Activated CD4-positive, alpha-beta T cell treated with anti-CD3 and anti-CD28 coated beads for 48 hours (primary cell): ENCODE data around the gene PDE1C.

Experiments
- DNase-seq: peaks from one replicate; pipeline ENCODE4 v3.0.0-alpha.2; 2020

The PDE1C gene

GRCh38 chr7:31935124-31936054 lies 134.8 kb downstream of the PDE1C start:
- DNase-seq, result no peak

GRCh38 chr7:31934551-31934950 lies 135.7 kb downstream of the PDE1C start:
- DNase-seq, result no peak

GRCh38 chr7:31933481-31933880 lies 136.7 kb downstream of the PDE1C start:
- DNase-seq, result no peak

GRCh38 chr7:31926991-31927584 lies 143.1 kb downstream of the PDE1C start:
- DNase-seq, result no peak

GRCh38 chr7:31925753-31926454 lies 144.3 kb downstream of the PDE1C start:
- DNase-seq, result no peak

GRCh38 chr7:31924251-31924650 lies 146.0 kb downstream of the PDE1C start:
- DNase-seq, result no peak

GRCh38 chr7:31922848-31923247 lies 147.4 kb downstream of the PDE1C start:
- no peak for DNase-seq

- no peak for DNase-seq
These were observed 149.2 kb downstream of the PDE1C start for GRCh38 chr7:31921047-31921446.

- no peak for DNase-seq
These were observed 150.4 kb downstream of the PDE1C start for GRCh38 chr7:31919678-31920369.

GRCh38 chr7:31918706-31919393 lies 151.4 kb downstream of the PDE1C start:
- DNase-seq, result no peak

- DNase-seq, result no peak
These were observed 153.0 kb downstream of the PDE1C start for GRCh38 chr7:31917256-31917655.

GRCh38 chr7:31910191-31910590 lies 160.0 kb downstream of the PDE1C start:
- DNase-seq, result no peak

GRCh38 chr7:31906479-31907171 lies 163.6 kb downstream of the PDE1C start:
- no peak for DNase-seq

GRCh38 chr7:31903962-31904361 lies 166.2 kb downstream of the PDE1C start:
- no peak for DNase-seq

GRCh38 chr7:31899356-31899927 lies 170.8 kb downstream of the PDE1C start:
- DNase-seq, result no peak

GRCh38 chr7:31896925-31897324 lies 173.3 kb downstream of the PDE1C start:
- DNase-seq, result no peak

GRCh38 chr7:31894308-31894707 lies 175.9 kb downstream of the PDE1C start:
- no peak for DNase-seq

- no peak for DNase-seq
These were observed 176.8 kb downstream of the PDE1C start for GRCh38 chr7:31893365-31893764.

GRCh38 chr7:31892099-31892829 lies 177.9 kb downstream of the PDE1C start:
- no peak for DNase-seq

GRCh38 chr7:31890766-31891165 lies 179.4 kb downstream of the PDE1C start:
- DNase-seq, result no peak

GRCh38 chr7:31890198-31890597 lies 180.0 kb downstream of the PDE1C start:
- no peak for DNase-seq
